Activated gamma-delta T cell (primary cell): ENCODE results near the gene NECTIN3.

Source experiments
- DNase-seq: peaks from one replicate; lab custom pipeline; 2025; lab: John Stamatoyannopoulos, UW
- total RNA-seq, 2 donors: gene quantifications; one replicate each; lab custom pipeline; 2026; lab: John Stamatoyannopoulos, UW

The NECTIN3 gene, protein sequence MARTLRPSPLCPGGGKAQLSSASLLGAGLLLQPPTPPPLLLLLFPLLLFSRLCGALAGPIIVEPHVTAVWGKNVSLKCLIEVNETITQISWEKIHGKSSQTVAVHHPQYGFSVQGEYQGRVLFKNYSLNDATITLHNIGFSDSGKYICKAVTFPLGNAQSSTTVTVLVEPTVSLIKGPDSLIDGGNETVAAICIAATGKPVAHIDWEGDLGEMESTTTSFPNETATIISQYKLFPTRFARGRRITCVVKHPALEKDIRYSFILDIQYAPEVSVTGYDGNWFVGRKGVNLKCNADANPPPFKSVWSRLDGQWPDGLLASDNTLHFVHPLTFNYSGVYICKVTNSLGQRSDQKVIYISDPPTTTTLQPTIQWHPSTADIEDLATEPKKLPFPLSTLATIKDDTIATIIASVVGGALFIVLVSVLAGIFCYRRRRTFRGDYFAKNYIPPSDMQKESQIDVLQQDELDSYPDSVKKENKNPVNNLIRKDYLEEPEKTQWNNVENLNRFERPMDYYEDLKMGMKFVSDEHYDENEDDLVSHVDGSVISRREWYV
- 16.6 to 20.7 reads per million in 2 donors for total RNA-seq

DNA sequence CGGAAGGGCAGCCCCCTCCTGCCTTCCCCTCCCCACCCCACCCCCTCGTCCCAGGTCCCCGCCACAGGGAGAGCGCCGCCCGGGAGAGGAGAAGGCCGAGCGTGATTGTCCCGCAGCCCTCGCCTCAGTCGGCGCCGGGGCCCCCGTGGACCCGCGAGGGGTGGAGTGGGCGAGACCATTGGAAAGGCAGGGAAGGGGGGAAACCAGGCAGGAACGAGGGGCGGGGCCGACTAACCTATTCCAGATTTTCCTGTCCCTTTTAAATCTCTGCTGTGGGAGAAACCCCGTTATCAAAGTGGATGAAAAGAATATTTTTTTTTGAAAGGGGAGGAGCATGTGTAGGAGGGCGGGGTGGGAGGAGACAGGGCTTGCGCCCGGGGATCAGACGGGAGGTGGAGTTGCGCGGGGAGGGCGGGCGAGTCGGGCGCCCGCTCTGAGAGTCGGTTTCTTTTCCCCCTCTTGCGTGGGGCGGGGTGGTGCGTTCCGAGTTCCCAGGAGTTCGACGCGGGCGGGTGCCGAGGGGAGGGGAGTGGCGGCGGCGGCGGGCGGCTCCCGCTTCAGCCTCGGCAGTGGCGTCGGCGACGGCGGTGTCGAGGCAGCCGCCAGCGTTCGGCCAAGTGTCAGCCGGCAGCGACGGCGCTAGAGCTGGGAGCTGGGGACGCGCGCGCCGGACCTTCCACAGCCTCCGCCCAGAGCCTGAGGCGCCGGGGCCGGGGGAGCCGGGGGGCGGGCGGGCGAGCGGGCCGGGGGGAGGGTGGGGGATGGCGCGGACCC, at the start of gene NECTIN3:
Gene NECTIN3, plus strand, starts transcription at position 560 of the 774 bp plus-strand sequence. Its CDS starts 202 bp downstream, at position 762.
- DNase-seq, result peak; percentile 69

DNA sequence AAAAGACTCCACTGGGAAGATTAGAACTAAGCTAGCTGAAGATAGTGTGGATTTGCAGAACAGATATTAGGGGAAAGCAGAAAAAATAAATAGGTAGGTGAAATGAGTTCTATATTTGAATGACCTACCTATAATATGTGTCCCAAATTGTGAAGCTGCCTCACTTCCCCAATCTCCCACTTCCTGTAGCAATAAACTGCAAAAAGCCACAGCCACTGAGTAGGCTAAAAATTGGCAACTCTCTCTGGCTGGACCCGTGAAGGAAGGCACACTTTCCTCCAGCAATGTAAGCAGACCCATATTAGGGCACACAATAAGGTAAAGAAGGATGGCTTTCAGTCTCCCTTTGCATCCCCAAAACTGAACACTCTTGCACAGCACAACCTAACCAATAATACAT, 43.7 kb upstream of the NECTIN3 start:
- no peak for DNase-seq

DNA sequence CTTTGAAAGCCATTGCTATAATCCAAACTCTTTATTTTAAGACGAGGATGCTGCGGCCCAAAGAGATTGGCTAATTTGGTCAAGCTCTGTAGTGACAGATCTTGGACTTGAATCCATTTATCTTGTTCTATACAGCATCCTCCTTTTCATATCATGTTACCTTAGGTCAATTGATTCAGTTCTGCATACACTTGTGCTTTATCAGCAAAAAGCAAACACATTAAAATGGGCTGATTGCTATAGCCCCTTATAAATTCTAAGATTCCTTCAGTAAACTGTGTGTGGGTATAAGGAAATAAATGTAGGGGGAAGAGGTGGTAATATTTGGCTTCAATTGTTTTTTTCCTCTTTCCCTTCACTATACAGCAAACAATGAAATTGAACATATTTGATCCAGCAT, 40.1 kb upstream of the NECTIN3 start:
- DNase-seq, result no peak

DNA sequence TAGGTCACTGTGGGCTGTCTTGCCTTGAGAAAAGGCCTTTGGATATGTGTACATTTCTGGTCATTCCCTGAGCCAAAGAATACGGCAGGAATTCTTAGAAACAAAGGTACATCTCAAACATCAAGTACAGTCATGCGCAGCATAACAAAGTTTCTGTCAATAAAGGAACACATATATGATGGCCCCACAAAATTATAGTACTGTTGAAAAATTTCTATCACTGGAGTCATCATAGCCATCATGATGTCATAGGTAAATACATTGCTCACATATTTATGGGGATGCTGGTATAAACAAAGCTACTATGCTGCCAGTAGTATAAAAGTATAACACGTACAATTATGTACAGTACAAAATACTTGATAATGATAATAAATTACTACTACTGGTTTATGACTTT, 38.9 kb upstream of the NECTIN3 start:
- DNase-seq, result no peak

DNA sequence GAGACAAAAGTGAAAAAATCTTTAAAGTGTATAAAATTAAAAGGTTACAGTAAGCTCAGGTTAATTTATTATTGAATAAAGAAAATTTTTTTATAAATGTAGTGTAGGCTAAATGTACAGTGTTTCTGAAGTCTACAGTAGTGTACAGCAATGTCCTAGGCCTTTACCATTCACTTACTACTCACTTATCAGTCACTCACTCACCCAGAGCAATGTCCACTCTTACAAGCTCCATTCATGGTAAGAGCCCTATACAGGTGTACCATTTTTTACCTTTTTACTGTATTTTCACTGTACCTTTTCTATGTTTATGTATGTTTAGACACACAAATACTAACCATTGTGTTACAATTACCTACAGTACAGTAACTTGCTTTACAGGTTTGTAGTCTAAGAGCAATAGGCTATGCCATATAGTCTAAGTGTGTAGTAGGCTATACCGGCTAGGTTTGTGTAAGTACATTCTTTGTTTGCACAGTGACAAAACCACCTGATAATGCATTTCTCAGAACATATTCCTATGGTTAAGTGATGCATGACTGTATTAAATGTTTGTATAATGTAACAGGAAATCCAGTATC, 38.1 kb upstream of the NECTIN3 start:
- DNase-seq, result no peak

DNA sequence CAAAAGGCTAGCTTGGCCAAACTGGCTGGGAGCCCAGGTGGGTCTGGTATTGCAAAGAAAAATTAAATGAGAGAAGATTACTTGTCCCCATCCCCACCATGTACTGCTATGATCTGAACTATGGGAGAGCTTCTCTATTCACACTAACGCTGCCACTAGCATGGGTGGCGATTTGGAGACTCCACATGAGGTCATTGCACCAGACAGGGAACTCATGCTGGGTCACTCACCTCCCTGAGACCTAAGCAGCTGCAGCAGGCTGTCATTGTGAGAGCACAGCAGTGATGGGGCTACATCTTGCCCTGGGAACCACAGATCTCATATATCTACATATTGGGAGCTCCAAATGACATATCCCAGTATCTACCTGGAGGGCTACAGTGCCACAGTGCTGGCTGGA, 36.3 kb upstream of the NECTIN3 start:
- DNase-seq, result no peak

DNA sequence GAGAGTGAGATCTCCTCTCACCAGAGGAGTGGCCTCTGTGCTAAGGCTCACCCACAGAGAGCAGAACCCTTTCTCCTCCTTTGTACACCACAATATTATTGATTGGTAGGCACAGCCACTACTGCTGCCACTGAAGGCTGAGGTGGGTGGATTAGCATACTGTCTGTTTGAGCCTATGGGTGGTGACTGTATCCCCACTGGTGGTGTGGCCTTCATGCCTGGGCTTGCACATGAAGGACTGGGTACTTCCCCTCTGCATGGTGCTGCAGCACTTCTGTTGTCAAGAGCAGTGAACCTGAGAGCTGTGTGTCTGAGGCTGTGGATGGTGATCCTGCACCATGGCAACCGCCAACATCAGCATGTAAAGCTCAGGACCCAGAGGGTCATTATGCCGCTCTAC, 35.7 kb upstream of the NECTIN3 start:
- DNase-seq, result no peak

DNA sequence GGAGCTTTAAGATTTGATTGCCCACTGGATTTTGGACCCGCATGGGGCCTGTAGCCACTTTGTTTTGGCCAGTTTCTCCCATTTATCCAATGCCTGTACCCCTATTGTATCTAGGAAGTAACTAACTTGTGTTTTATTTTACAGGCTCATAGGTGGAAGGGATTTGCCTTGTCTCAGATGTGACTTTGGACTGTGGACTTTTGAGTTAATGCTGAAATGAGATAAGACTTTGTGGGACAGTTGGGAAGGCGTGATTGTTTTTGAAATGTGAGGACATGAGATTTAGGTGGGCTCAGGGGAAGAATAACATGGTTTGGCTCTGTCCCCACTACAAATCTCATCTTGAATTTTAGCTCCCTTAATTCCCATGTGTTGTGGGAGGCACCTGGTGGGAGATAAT, 30.7 kb upstream of the NECTIN3 start:
- no peak for DNase-seq

DNA sequence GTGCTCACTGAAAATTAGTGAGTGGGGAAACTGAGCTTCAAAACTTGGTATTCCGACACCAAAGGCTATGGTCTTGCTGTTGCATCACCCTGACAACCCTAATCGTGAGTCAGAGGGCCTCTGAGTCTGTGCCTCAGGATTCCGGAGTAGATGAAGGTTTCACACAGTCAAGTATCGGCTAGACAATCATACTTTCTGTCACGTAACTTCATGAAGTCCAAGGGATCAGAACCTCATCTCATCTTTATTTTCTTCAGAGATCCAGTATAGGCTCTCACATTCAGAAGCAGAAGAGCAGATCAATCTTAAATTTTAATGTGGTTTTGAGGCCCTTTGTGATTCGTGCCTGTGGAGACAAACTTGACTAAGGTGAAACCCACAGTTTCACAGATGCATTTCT, 26.1 kb upstream of the NECTIN3 start:
- DNase-seq, result no peak

DNA sequence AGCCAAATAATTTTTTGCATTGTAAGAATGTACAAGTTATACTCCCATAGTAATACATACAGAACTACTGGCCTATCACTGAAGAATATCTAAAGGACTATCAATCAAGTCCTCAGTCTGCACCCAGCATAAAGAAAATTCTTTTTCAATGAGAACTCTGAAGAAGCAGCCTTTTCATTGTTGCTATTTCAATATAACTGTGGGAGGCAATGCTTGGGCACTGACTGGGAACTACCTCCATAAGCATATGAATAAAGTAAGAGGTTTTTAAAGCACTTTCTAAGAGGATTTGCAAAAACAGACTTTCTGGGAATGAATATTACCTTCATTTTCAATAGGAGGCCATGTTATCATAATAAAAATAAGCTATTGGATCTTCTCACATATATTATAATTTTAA, 24.6 kb upstream of the NECTIN3 start:
- DNase-seq, result no peak

DNA sequence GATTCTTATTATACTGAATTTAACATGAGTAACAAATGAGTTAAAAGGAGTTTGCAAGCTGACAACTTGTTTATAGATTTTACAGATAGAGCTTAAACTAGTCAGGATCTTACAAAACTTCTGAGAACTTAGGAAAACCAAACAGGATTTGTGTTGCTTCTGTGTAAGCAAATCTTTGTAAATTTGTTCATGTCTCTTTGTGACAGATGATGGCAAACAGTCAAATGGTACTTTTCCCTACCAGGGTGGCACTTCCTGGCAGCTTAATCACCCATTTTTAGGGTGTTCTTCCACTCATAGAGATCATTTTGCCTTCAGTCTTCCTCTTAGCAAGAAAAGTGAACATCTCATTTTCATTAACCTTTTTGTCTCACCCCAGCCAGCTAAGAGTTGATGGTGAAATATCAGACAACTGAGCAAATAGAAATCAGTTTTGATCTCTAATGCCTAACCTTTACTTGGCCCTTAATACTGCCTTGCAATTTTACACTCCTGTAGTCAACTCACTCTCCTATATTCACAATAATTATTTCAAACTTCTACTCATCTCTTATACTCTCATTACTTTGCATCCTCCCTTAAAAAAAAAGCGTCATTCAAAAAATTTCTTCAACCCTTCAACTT, 23.7 kb upstream of the NECTIN3 start:
- no peak for DNase-seq

DNA sequence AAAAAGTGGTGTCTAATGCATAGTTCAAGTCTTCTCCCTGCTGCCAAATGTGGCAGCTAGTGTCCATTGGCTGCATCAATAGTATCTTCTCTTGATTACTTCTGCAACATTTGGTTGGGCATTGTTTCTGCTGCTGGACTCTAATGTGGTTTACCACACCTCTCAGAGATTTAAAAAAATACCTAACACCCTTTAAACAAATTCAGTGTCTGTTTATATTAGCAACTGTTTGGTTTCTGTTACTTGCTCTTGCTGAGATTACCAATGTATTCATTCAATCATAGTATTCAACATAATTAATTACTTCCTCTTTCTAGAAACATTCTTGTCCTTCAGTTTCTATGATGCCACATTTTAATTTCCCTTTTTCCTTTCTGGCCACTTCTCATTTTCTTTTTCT, 20.3 kb upstream of the NECTIN3 start:
- DNase-seq, result no peak

DNA sequence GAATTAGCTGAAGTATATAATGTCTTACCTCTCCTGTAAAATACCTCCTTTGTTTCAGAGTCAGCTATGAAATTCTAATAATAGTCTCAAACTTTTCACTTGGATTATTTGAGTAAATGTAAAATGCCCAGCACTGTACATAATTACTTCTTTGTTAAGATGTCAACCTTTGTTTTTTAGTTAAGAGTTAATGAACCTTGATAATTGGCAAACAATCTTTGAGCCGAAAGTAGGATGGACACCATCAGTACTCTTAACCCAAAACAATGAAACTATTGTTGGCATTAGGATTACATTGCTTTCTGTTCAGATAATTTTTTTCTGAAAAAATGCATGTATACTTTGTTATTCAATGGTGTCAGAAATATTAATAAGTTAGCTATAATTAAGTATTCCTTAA, 3.0 kb upstream of the NECTIN3 start:
- no peak for DNase-seq

DNA sequence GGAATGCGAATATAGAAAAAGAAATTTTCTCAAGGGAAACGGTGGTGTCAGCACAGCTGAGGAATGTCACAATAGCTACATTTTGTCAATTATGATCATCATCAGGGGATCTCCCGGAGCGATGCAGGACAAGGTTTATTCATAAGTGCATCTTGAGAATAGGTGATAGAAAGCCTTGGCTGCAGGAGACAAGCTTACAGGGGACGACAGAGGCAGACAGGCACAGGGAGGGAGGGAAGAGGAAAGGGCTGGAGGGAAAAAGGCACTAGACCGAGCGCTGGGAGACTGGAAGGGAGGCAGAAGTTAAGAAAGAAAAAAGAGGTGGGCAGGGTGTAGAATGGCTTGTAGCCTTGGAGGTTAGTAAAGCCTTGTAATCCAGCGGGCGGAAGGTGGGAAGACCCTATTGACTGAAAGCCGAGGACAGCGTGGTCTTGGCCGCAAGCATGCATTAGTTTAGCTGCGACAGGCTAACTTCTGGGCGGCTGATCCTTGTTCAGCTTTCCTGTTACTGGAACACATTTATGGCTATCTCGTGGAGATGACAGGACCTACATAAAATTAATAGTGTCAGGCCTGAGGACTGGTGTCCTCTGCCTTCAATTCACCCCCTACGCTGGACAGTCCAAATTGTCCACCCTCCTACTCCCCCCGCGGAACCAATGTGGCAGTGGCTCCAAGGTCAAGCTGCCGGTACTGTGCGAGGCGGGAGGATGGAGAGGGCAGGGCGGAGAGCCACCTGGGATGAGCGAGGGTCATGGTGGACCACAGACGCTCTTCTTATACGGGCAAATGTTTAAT, 1.4 kb upstream of the NECTIN3 start:
- no peak for DNase-seq

DNA sequence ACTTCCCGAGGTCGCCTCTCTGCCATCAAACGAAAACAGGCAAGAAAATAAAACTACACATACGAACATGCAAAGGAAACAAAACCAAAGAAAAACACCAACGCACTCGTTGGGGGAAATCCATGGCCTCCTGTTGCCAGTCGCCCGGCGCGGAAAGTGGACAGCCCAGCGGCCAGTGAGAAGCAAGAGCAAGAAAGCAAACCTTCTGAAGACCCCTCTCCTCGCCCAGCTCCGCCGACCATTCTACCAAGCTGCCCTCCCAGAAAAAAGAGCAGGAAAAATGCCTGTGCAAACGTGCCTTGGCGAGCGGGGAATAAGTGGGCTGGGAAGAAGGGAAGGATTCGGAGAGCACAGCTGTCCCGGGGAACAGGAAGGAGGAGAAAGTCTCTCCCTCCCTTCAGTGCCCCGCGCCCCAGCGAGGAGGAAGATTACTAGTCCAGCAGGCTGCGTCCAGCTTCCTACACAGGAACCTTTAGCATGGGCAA, 802 bp upstream of the NECTIN3 start:
- DNase-seq, result no peak

DNA sequence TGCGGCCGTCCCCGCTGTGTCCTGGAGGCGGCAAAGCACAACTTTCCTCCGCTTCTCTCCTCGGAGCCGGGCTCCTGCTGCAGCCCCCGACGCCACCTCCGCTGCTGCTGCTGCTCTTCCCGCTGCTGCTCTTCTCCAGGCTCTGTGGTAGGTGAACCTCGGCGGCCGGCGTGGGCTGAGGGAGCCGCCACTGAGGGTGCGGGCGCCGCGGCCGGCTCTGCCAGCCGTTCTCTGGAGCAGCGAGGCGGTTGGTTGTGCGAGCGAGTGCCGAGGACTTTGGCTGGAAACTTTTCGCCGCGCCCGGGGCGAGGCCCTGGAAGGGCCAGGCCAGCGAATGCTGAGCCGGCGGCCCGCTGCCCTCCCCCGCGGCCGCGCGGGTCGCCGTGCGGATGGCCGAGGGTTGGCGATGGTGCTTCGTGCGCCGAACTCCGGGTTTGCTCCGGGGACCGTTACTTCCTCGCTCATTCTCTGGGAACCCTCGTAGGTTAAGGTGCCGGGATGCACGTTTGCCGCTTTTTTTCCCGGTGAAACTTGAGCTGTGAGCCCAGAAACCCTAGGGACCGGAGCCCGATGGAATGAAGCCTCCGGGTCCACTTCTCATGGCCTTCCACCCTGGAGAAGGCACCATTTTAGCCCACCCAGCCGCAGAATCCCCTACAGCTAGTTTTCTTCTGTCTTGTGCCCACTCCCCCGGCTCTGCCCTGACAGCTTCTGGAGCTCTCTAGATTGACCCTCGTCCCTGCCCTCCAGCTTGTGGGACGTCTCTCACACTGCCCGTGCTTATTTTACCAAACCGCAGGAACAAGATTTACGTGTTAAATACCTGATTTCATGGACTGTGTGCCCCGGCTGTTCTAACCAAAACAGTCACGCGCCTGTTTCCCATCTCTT, 660 bp downstream of the NECTIN3 start:
- DNase-seq, result no peak

DNA sequence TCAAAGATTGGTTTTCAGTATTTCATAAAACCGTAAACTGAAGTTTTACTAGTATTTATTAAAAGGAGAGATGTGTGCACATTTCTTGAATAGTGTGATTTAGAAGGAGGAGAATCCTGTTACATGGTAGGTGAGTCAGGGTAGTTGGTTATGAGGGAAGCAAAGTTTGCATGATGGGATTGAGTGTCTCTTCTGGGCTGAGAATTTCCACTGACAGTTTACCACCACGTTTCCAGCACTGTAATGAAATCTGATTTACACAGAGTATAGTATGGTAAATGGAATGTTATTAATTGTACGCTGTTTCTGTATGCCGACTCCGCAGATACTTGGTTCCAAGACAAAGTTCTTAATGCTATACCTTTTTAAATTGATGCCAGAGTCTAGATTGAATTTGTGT, 1.6 kb downstream of the NECTIN3 start:
- DNase-seq, result no peak

DNA sequence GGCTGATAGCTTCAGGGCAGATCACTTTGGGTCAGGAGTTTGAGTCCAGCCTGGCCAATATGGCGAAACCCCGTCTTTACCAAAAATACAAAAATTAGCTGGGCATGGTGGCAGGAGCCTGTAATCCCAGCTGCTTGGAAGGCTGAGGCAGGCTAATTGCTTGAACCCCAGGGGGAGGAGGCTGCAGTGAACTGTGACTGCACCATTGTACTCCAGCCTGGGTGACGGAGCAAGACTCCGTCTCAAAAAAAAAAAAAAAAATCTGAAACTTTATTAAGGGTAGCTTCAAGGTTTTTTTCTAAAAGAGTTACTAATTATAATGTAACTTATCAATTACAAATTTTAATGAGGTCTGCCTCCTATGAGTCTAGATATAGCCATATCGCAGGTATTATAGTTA, 5.1 kb downstream of the NECTIN3 start:
- no peak for DNase-seq

DNA sequence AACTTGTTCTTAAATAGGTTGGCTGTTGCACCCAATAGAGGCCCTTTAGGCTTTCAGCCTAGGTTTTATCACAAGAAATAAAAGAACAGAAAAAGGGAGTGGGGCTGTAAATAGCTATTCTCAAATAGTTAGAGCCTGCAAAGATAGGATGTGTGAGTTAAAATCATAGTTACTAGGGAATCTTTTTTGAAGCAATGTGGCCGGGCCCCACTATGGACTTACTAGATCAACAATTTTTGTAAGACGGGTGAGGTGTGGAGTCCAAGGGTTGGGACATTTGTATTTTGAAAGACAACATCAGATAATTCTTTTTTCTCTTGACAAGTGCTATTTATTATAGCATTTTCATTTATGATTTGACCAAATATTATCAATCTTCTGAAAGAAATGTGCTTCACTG, 5.8 kb downstream of the NECTIN3 start:
- no peak for DNase-seq

DNA sequence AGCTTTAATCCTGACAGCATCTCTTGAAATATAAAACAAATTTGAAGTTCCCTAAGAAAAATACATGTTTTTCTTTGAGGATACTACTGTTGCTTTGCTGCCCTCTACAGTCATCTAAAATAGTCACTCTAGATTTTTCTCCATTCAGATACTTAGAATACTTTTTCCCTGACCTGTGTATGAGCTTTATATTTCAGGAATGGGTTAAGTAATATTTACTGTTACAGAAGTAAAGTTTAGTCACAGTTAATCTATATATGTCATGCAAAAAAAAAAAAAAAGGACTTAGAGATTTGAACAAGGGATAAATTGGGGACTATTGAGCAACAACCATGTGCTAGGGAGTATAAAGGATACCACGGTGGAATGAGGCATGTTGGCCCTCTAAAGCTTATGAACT, 8.8 kb downstream of the NECTIN3 start:
- no peak for DNase-seq
